Esophagus squamous epithelium (tissue), 5 donors: Measurements from ENCODE around the gene LRRC26. TPM values are rescaled to one million over a fixed set of nuclear protein-coding genes. Genes with fewer than 3 reads are reported as not detected.
"Not testable (repeated sequence)": the region's sequence is repeated elsewhere in the genome, so short reads cannot be mapped to it uniquely, and the experiment has no call there.

ENCODE experiments used
- DNase-seq: peaks from one replicate; lab custom pipeline; 2025; lab: John Stamatoyannopoulos, UW
- H3K27ac ChIP-seq, 4 donors: fragments of 200-600 bp; sonication (generic); one replicate each; pipeline ENCODE4 v1.5.1; 2016 to 2019; ENCODE audit warnings: mild to moderate bottlenecking in 1 of 4
- H3K27me3 ChIP-seq, 4 donors: fragments of 200-600 bp; sonication (generic); 1 replicate in 3 of 4; 2 replicates in 1 of 4; pipeline versions ENCODE4 v1.5.1 to v1.6.0; 2017 to 2021; ENCODE audit warnings: antibody characterized with exemption in 1 of 4
- H3K36me3 ChIP-seq, 3 donors: fragments of 200-600 bp; sonication (generic); one replicate each; pipeline ENCODE4 v1.5.1; 2016 to 2019
- H3K4me1 ChIP-seq, 3 donors: fragments of 200-600 bp; sonication (generic); one replicate each; pipeline ENCODE4 v1.5.1; 2017 to 2019
- H3K4me3 ChIP-seq, 4 donors: fragments of 200-600 bp; sonication (generic); 1 replicate in 3 of 4; 2 replicates in 1 of 4; pipeline ENCODE4 v1.5.1; 2016 to 2019; ENCODE audit warnings: mild to moderate bottlenecking in 2 of 4, moderate library complexity in 1 of 4
- H3K9me3 ChIP-seq, 3 donors: fragments of 200-600 bp; sonication (generic); one replicate each; pipeline ENCODE4 v1.5.1; 2016 to 2019
- POLR2A ChIP-seq, 4 donors: fragments of 450-650 bp; IDR thresholded peaks; one replicate each; pipeline ENCODE4 v1.6.1; 2017; ENCODE audit warnings: antibody characterized with exemption in 4 of 4, mild to moderate bottlenecking in 4 of 4, moderate library complexity in 3 of 4
- WGBS, 2 donors: methylation state at CpG; one replicate each; pipeline ENCODE4 v1.1.5; 2018; 5-methylcytosine and 5-hydroxymethylcytosine counted together
- intact Hi-C: fragments of 100-400 bp; cut with DNase I; formaldehyde crosslinking; loops from one replicate; pipeline ENCODE4 v1.15.0; 2022
- total RNA-seq, 4 donors: library from RNA; depleted of rRNA; stranded (reverse); fragments of >200 nt; gene quantifications; one replicate each; pipeline ENCODE4 v1.1.0, GENCODE V29; 2016
- TF ChIP-seq, protein P1 (sequence below), 6 experiments: fragments of 450-650 bp in 4 of 6; fragments of 200-600 bp in 2 of 6; sonication (generic) in 2 of 6; IDR thresholded peaks; one replicate each; pipeline ENCODE4 v1.5.1; 2016 to 2019; ENCODE audit warnings: antibody characterized with exemption in 6 of 6, mild to moderate bottlenecking in 4 of 6, moderate library complexity in 4 of 6
- donor health status: DM: yes; HTN: yes; CAD: no.

The LRRC26 gene
- total RNA-seq, 4 donors from 2014 or later = 0.82 to 3.7 (median 0.95) TPM; not detected in 1

DNA sequence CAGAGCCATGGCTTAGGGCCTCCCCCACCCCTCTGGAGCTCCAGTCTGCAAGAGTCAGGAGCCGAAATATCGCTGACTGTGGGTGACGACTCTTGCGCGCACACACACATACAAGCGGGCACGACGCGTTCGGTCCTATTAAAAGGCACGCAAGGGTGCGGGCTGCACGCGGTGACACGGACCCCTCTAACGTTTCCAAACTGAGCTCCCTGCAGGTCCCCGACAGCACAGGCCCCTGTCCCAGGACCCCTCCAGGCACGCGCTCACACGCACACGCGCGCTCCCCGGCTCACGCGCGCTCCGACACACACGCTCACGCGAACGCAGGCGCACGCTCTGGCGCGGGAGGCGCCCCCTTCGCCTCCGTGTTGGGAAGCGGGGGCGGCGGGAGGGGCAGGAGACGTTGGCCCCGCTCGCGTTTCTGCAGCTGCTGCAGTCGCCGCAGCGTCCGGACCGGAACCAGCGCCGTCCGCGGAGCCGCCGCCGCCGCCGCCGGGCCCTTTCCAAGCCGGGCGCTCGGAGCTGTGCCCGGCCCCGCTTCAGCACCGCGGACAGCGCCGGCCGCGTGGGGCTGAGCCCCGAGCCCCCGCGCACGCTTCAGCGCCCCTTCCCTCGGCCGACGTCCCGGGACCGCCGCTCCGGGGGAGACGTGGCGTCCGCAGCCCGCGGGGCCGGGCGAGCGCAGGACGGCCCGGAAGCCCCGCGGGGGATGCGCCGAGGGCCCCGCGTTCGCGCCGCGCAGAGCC lies 31.0 kb downstream of the LRRC26 start, which contains the start of gene GRIN1:
Gene GRIN1, plus strand, starts transcription at position 433 of the 746 bp plus-strand sequence. CDS start 333 bp downstream, outside the sequence.
- peaks cover 0 to 25% (median 13%) of the 10 kb centered on the region in 3 donors for H3K4me1 ChIP-seq
- intact Hi-C loops = no loop called here
- H3K36me3 ChIP-seq = no peaks in the 10 kb centered on the region
- no peak within 1 kb of the TSS for H3K27ac ChIP-seq
- H3K9me3 ChIP-seq = no peaks in the 10 kb centered on the region
- H3K4me3 ChIP-seq = peak within 1 kb of the TSS in 1 of 4 donors; percentile 34
- TF ChIP-seq POLR2A (IDR thresholded peaks at IDR 0.05) = no peak
- TF ChIP-seq, protein P1, sequence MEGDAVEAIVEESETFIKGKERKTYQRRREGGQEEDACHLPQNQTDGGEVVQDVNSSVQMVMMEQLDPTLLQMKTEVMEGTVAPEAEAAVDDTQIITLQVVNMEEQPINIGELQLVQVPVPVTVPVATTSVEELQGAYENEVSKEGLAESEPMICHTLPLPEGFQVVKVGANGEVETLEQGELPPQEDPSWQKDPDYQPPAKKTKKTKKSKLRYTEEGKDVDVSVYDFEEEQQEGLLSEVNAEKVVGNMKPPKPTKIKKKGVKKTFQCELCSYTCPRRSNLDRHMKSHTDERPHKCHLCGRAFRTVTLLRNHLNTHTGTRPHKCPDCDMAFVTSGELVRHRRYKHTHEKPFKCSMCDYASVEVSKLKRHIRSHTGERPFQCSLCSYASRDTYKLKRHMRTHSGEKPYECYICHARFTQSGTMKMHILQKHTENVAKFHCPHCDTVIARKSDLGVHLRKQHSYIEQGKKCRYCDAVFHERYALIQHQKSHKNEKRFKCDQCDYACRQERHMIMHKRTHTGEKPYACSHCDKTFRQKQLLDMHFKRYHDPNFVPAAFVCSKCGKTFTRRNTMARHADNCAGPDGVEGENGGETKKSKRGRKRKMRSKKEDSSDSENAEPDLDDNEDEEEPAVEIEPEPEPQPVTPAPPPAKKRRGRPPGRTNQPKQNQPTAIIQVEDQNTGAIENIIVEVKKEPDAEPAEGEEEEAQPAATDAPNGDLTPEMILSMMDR (IDR thresholded peaks at IDR 0.05) = no peak
- DNase-seq = no peak
- WGBS, 2 donors = 0% methylated on average over 4 of the region's 104 CpGs; no CpG with 5 or more reads in 1 of the 2 donors
- H3K27me3 ChIP-seq = peaks cover 0 to 99% (median 35%) of the 10 kb centered on the region in 4 donors

DNA sequence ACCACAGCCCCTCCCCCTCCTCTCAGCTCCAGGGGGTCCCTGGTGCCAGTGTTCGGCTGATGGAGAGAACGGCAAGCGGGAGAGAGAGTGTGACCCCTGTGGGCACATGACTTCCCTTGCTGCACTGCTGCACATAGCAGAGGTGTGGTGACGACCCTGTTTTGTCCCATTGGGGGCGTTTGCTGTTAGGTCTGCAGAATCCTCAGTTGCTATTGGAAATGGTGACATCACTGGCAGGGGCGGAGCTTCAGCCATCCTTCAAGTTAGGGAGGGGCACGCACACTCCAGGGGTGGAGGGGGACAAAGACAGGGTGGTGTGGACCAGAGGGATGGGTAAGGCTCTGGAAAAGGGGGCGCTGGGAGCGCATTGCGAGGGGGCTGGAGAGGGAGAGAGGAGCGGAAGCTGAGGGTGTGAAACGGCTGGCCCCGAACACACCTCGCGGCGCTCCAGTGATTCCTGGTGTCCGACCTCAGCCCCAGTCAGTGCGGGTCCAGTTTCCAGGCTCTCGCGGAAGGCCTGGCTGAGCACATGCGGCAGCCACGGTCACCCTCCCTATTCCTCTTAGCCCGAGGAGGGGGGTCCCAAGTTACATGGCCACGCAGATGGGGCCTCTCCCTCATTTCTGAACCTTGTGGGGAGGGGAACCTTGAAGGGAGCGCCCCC lies 31.7 kb downstream of the LRRC26 start:
- Histone ChIP-seq H3K9me3 (no peaks in the 10 kb centered on the region), H3K27me3 (peaks cover 0 to 99% (median 35%) of the 10 kb centered on the region in 4 donors), H3K4me3 (no peak overlapping the region), H3K27ac (no peak overlapping the region), H3K36me3 (no peaks in the 10 kb centered on the region), H3K4me1 (peaks cover 0 to 25% (median 13%) of the 10 kb centered on the region in 3 donors)
- intact Hi-C loops = no loop called here
- TF ChIP-seq POLR2A (IDR thresholded peaks at IDR 0.05) = no peak
- TF ChIP-seq, protein P1 (IDR thresholded peaks at IDR 0.05) = no peak
- 11 to 14% methylated on average over 13 to 20 of the region's 25 CpGs for WGBS, 2 donors
- DNase-seq = no peak

DNA sequence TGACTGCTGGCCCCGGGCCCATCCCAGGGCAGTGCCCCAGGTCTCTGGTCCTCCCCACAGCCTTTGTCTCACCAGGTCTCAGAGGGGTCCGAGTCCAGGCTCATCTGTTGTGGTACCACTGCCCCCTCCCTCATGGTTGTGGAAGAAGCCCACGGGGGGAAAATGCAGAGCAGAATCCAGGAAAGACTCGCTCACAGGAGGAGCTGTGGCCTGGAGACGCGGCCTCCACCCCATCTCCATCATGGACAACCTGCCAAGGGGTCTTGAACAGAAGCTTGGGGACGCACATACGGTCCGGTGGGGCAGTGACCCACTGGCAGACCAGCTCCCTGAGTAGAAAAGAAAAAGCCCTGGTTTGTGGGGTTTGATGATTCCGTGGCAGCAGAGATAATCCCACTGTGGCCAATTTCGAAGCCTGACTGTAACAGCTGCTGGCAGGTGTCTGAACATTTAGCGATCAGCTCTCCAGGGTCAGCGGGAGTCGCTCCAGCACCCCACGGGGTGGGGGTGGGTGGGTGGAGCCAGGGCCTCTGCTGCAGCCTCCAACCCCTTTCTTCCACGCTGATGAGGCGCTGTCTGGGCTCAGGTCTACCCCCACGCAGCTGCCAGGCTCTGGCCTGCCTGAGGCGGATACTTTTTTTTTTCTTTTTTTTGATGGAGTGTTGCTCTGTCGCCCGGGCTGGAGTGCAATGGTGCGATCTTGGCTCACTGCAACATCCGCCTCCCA lies 32.8 kb downstream of the LRRC26 start:
- Histone ChIP-seq H3K4me1 (peaks cover 0 to 25% (median 13%) of the 10 kb centered on the region in 3 donors), H3K27ac (no peak overlapping the region), H3K9me3 (no peaks in the 10 kb centered on the region), H3K4me3 (no peak overlapping the region), H3K27me3 (peaks cover 0 to 97% (median 35%) of the 10 kb centered on the region in 4 donors), H3K36me3 (no peaks in the 10 kb centered on the region)
- no peak for TF ChIP-seq POLR2A (IDR thresholded peaks at IDR 0.05)
- TF ChIP-seq, protein P1 (IDR thresholded peaks at IDR 0.05) = no peak
- intact Hi-C loops = no loop called here
- no peak for DNase-seq
- 64% methylated on average over 15 of the region's 23 CpGs; no CpG with 5 or more reads in 1 of the 2 donors for WGBS, 2 donors

DNA sequence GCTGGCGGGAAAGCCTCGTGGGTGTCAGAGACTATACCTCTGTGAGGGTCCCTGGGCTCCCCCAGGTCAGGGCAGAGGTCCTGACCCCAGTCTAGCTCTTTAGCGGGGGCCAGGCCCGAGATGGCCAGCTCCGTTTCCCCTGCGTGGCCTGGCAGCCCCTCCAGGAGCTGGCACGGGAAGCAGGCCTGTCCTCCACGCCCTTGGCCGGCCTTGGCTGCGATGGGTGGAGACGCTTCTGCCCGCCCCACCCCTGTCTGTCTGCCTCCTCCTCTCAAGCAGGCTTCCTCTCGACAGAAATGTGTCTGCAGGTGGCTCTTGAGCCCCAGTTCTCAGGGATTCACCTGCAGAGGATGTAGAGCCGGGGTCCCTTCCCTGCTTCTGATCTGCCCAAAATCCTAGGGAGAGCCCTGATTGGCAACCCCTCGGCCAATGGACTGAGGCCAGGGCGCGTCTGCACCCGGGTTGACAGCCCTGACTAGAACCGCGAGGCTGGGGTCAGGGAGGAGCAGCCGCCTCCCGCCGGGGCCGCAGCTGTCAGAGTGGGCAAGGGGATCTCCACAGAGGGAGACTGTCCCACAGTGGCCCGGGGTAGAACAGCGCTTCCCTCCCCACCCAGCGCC lies 33.5 kb downstream of the LRRC26 start:
- Histone ChIP-seq H3K9me3 (no peaks in the 10 kb centered on the region), H3K4me1 (peaks cover 0 to 25% (median 13%) of the 10 kb centered on the region in 3 donors), H3K27me3 (peaks cover 0 to 97% (median 35%) of the 10 kb centered on the region in 4 donors), H3K27ac (no peak overlapping the region), H3K36me3 (no peaks in the 10 kb centered on the region), H3K4me3 (no peak overlapping the region)
- WGBS, 2 donors = 18 to 41% methylated on average over 2 to 3 of the region's 27 CpGs
- intact Hi-C loops = no loop called here
- TF ChIP-seq, protein P1 (IDR thresholded peaks at IDR 0.05) = no peak
- no peak for TF ChIP-seq POLR2A (IDR thresholded peaks at IDR 0.05)
- no peak for DNase-seq

DNA sequence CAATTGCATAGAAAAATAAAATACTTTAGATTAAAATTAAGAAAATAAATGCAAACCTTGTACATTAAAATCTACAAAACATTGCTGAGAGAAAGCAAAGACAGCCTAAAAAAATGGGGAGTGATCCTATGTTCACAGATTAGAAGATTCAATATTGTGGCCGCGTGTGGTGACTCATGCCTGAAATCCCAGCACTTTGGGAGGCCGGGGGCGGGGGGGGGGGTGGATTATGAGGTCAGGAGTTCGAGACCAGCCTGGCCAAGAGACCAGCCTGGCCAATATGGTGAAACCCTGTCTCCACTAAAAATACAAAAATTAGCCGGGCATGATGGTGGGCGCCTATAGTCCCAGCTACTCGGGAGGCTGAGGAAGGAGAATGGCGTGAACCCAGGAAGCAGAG lies 34.7 kb downstream of the LRRC26 start:
- H3K9me3 ChIP-seq, intact Hi-C loops, H3K27ac ChIP-seq, H3K4me3 ChIP-seq, DNase-seq, H3K36me3 ChIP-seq: not testable (repeated sequence)
- Histone ChIP-seq H3K27me3 (peaks cover 0 to 94% (median 32%) of the 10 kb centered on the region in 4 donors), H3K4me1 (peaks cover 0 to 31% (median 18%) of the 10 kb centered on the region in 3 donors)
- 64 to 71% methylated on average over 6 to 9 of the region's 9 CpGs for WGBS, 2 donors
